NK-92 (cell line): ENCODE data around the gene ARHGEF37.

ENCODE experiments used
- DNase-seq: peaks from one replicate; lab custom pipeline; 2025; ENCODE audit not compliant: unreplicated experiment; lab: John Stamatoyannopoulos, UW

Gene ARHGEF37

GRCh38 chr5:149627070-149627469, 45.8 kb downstream of the ARHGEF37 start:
- no peak for DNase-seq

- no peak for DNase-seq
Observed at GRCh38 chr5:149628221-149628620, 46.9 kb downstream of the ARHGEF37 start.

GRCh38 chr5:149628846-149629388, 47.6 kb downstream of the ARHGEF37 start:
- DNase-seq = no peak

GRCh38 chr5:149629421-149629820, 48.1 kb downstream of the ARHGEF37 start:
- no peak for DNase-seq

GRCh38 chr5:149630337-149630736, 49.0 kb downstream of the ARHGEF37 start:
- no peak for DNase-seq

- DNase-seq = no peak
Observed at GRCh38 chr5:149631506-149631905, 50.2 kb downstream of the ARHGEF37 start.

- DNase-seq = no peak
Observed at GRCh38 chr5:149632311-149633251, 51.3 kb downstream of the ARHGEF37 start.

- no peak for DNase-seq
Observed at GRCh38 chr5:149633476-149634350, 52.4 kb downstream of the ARHGEF37 start.

GRCh38 chr5:149635394-149635793, 54.1 kb downstream of the ARHGEF37 start:
- no peak for DNase-seq

- DNase-seq = no peak
Observed at GRCh38 chr5:149636191-149636860, 55.0 kb downstream of the ARHGEF37 start.

GRCh38 chr5:149636861-149637246, 55.6 kb downstream of the ARHGEF37 start:
- no peak for DNase-seq

GRCh38 chr5:149638136-149638535, 56.8 kb downstream of the ARHGEF37 start:
- no peak for DNase-seq

GRCh38 chr5:149638546-149639241, 57.4 kb downstream of the ARHGEF37 start:
- DNase-seq = no peak

- no peak for DNase-seq
Observed at GRCh38 chr5:149639737-149640136, 58.4 kb downstream of the ARHGEF37 start.

GRCh38 chr5:149640350-149640999, 59.2 kb downstream of the ARHGEF37 start:
- no peak for DNase-seq

GRCh38 chr5:149641000-149641576, 59.8 kb downstream of the ARHGEF37 start:
- DNase-seq = no peak

GRCh38 chr5:149641600-149641999, 60.3 kb downstream of the ARHGEF37 start:
- DNase-seq = no peak

GRCh38 chr5:149643781-149644180, 62.5 kb downstream of the ARHGEF37 start:
- DNase-seq = no peak

GRCh38 chr5:149644629-149645028, 63.3 kb downstream of the ARHGEF37 start:
- no peak for DNase-seq
